WTC11 (cell line): ENCODE measurements around the gene STX12.

Experiments
- ATF3 ChIP-seq: sonication (generic); formaldehyde crosslinking; conservative IDR thresholded peaks from 2 replicates; pipeline ENCODE4 v1.8.1; 2022; ENCODE audit warnings: mild to moderate bottlenecking, missing genetic modification reagents
- CREB1 ChIP-seq: sonication (generic); formaldehyde crosslinking; IDR thresholded peaks from 2 replicates; pipeline ENCODE4 v1.8.0; 2023; ENCODE audit warnings: mild to moderate bottlenecking, missing genetic modification reagents
- CTCF ChIP-seq: fragments of 200-600 bp; IDR thresholded peaks from 2 replicates; pipeline ENCODE4 v1.8.0; 2022; ENCODE audit warnings: antibody characterized with exemption
- FOXJ3 ChIP-seq: sonication (generic); formaldehyde crosslinking; IDR thresholded peaks from 2 replicates; pipeline ENCODE4 v1.9.0; 2021; ENCODE audit warnings: missing genetic modification reagents, mild to moderate bottlenecking, borderline replicate concordance
- MAX ChIP-seq: sonication (generic); formaldehyde crosslinking; IDR thresholded peaks from 2 replicates; pipeline ENCODE4 v1.8.0; 2022; ENCODE audit warnings: mild to moderate bottlenecking, missing genetic modification reagents
- TEAD1 ChIP-seq: sonication (generic); formaldehyde crosslinking; IDR thresholded peaks from 2 replicates; pipeline ENCODE4 v1.8.0; 2022; ENCODE audit warnings: mild to moderate bottlenecking, missing genetic modification reagents
- ZNF121 ChIP-seq: sonication (generic); formaldehyde crosslinking; IDR thresholded peaks from 2 replicates; pipeline ENCODE4 v1.8.0; 2023; ENCODE audit warnings: missing genetic modification reagents

GRCh38 chr1:27824411-27824810 lies 51.4 kb downstream of the STX12 start:
- no peak for TF ChIP-seq CREB1
- TF ChIP-seq ATF3 = no peak
- no peak for TF ChIP-seq CTCF
- TF ChIP-seq FOXJ3 = no peak
- TF ChIP-seq TEAD1 = no peak
- no peak for TF ChIP-seq ZNF121 (CRISPR knock-in tag)
- no peak for TF ChIP-seq MAX (CRISPR knock-in tag)
